GM21786 (cell line): ENCODE data around the gene MAP3K13.

Experiments
- ATAC-seq: cut with Tn5 transposase; IDR thresholded peaks from one replicate; pipeline ENCODE4 v1.9.1; 2021; ENCODE audit not compliant: unreplicated experiment

The MAP3K13 gene

GRCh38 chr3:185503521-185503920 lies 140.6 kb downstream of the MAP3K13 start:
- ATAC-seq, result no peak

GRCh38 chr3:185504636-185505035 lies 141.7 kb downstream of the MAP3K13 start:
- no peak for ATAC-seq

- no peak for ATAC-seq
Observed at GRCh38 chr3:185507883-185508282, 144.9 kb downstream of the MAP3K13 start.

- no peak for ATAC-seq
Observed at GRCh38 chr3:185508335-185508991, 145.5 kb downstream of the MAP3K13 start.

- ATAC-seq, result no peak
Observed at GRCh38 chr3:185511711-185512110, 148.8 kb downstream of the MAP3K13 start.

- no peak for ATAC-seq
Observed at GRCh38 chr3:185517387-185518130, 154.6 kb downstream of the MAP3K13 start.

DNA sequence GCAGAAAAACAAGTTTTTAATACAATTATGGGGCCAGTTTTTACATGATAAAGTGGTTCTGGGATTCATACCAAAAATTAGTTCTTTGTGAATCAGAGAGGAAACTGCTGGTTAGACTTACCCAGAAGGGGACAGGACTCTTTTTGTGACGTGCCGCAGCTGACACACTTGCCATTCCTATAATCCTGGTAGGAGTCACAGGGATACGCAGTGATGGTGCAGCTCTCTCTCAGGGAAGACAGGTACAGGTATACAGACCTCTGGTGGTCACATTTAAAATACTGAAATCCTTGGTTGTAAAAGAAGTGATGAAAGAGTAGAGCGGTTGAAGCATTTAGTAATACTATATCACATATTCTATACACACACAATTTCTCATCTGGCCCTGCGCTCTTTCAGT lies 156.1 kb downstream of the MAP3K13 start:
- ATAC-seq, result no peak

DNA sequence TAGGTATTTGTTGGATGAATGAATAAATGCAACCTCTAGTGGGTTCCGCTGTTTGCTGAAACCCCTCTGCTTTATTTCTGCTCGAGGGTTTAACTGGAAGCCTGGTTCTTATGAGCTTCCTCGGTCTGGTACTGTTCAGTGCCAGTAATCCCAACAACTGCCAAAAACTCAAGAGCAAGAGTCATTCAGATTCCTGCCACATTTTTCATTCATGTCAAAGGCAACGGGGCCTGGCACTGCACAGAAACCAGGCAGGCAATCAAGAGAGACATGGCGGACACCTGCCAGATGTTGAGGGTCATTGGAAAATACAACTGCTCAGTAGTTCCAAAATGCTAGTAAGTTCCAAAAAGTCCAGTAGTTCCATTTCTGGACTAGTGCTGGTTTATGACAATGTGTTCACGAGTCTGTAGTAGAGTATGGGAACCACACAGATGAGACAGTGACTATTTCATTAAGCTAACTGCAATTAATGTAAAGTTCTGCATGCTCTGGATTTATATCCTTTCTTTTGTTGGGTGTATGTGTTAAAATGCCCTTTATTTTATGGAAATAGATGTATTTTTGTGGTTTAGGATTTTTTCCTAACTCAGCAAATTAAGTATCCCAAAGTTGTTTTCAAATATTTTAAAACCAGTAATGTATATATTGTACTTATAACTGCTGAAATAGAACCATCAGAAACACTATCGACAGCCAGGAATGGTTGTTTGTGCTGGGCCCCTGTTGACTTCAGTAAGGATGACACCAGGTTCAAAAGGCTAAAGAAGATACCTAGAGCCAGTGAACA lies 158.6 kb downstream of the MAP3K13 start:
- no peak for ATAC-seq

DNA sequence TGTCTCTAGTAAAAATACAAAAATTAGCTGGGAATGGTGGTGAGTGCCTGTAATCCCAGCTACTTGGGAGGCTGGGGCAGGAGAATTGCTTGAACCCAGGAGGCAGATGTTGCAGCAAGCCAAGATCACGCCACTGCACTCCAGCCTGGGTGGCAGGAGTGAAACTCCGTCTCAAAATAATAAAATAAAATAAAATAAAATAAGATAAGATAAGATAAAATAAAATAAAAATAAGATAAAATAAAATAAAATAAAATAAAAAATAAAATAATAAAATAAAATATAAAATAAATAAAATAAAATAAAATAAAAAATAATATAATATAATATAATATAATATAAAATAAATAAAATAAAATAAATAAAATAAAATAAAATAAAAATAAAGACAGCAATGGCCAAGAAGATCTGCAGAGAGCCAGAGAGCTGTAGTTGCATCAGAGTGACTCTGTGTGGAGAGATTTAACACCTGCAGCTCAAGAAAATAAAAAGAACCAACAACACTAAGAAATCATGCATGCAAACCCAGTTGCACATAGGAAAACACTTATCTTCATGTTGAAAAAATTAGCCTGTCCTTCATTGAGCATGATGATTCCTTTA lies 163.5 kb downstream of the MAP3K13 start:
- ATAC-seq, result no peak

- ATAC-seq, result no peak
Observed at GRCh38 chr3:185527364-185527763, 164.4 kb downstream of the MAP3K13 start.

GRCh38 chr3:185528532-185528931 lies 165.6 kb downstream of the MAP3K13 start:
- no peak for ATAC-seq

GRCh38 chr3:185530856-185531255 lies 167.9 kb downstream of the MAP3K13 start:
- no peak for ATAC-seq

DNA sequence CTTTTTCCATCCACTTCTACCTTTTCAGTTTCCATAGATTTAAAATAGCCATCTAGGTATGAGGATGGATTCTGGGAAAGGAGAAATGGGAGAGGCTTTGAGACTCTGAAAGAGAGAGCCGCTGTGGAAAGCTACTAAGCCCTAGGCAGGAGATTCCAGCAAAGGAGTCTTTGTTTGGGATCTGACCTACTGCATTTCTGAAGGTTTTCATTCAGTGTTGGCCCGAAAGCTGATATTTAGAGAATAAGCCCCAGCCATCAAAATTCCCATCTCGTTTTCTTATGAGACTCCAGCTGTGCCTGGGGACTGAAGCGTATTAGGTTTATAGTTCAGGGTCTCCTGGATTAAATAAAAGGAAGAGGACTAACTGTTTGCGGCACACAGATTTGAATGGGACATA lies 170.0 kb downstream of the MAP3K13 start:
- ATAC-seq, result no peak

DNA sequence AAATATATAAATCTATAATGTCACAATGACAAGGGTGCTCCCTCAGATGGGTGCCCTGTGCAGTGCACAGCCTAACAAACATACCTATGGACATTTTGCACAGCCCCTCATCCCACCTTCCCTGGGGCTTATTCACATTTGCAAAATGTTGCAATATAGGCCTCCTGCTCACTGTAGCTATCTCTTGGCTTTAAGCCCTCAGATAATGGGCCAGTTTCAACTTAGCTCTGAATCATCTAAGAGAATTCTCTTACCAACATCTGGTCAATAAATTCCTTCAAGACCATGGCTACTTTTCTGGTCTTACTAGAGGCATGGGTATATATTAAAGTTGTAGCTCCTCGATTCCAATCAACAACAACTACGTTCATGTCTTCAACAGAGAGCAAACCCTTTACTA lies 171.6 kb downstream of the MAP3K13 start:
- ATAC-seq, result no peak

DNA sequence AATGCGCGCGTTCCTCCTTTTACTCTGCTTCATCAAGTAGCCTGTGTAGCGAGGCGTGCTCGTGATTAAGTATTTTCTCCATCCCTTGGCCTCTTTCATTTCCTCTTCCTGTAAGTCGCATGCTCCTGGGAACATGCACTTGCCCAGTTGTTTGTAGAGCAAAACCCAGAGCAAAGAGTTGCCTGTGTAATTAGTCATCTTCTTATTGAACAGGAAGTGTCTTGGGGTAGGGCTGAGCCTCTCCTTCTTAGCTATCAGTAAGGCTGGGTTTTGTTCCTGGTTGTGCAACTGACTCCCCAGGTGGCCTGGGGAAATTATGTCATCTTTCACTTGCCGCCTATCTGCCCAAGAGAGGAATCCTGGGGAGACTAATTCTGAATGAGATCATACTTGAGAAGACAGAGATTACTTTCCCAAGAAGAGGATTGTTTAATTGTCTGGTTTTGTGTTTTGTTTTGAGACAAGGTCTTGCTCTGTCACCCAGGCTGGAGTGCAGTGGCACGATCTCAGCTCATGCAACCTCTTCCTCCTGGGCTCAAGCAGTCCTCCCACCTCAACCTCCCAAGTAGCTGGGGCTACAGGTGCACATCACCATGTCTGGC lies 174.5 kb downstream of the MAP3K13 start:
- ATAC-seq, result peak; percentile 99
